NCI-H2107 treated with DMSO at 0.1 percent for 48 hours (cell line): ENCODE results near the gene UBE2L6.

Experiments used
- DNase-seq: peaks from one replicate; lab custom pipeline; 2025; ENCODE audit not compliant: unreplicated experiment; lab: John Stamatoyannopoulos, UW

UBE2L6 gene

GRCh38 chr11:57530596-57531507, 36.6 kb downstream of the UBE2L6 start, which contains the start of gene TIMM10:
Gene TIMM10 (minus strand): TSS chr11:57530754. CDS start chr11:57530189, 565 bp downstream.
- peak; percentile 98 for DNase-seq

GRCh38 chr11:57530215-57530595, 37.3 kb downstream of the UBE2L6 start:
- DNase-seq: no peak

- DNase-seq: no peak
Observed at GRCh38 chr11:57529012-57529411, 38.5 kb downstream of the UBE2L6 start.

- DNase-seq: peak; percentile 73
Observed at GRCh38 chr11:57527056-57527631, 40.3 kb downstream of the UBE2L6 start.

GRCh38 chr11:57523419-57523818, 44.1 kb downstream of the UBE2L6 start:
- no peak for DNase-seq

- no peak for DNase-seq
Observed at GRCh38 chr11:57521116-57521515, 46.4 kb downstream of the UBE2L6 start.

GRCh38 chr11:57516061-57516443, 51.4 kb downstream of the UBE2L6 start:
- DNase-seq: no peak

- DNase-seq: peak; percentile 23
Observed at GRCh38 chr11:57515332-57516060, 52.0 kb downstream of the UBE2L6 start, which contains the start of gene SLC43A1. Gene SLC43A1 (minus strand): TSS chr11:57515702. CDS start chr11:57514111, 1,591 bp downstream.

GRCh38 chr11:57514538-57515331, 52.7 kb downstream of the UBE2L6 start:
- no peak for DNase-seq

GRCh38 chr11:57513911-57514537, 53.4 kb downstream of the UBE2L6 start:
- DNase-seq: peak; percentile 20

- no peak for DNase-seq
Observed at GRCh38 chr11:57513452-57513795, 54.0 kb downstream of the UBE2L6 start.

GRCh38 chr11:57512646-57513451, 54.6 kb downstream of the UBE2L6 start:
- no peak for DNase-seq

- DNase-seq: no peak
Observed at GRCh38 chr11:57511741-57512430, 55.6 kb downstream of the UBE2L6 start.

- no peak for DNase-seq
Observed at GRCh38 chr11:57508341-57509170, 58.9 kb downstream of the UBE2L6 start.

- DNase-seq: no peak
Observed at GRCh38 chr11:57506522-57506921, 61.0 kb downstream of the UBE2L6 start.

GRCh38 chr11:57504511-57504910, 63.0 kb downstream of the UBE2L6 start:
- DNase-seq: no peak

- DNase-seq: no peak
Observed at GRCh38 chr11:57502870-57503269, 64.6 kb downstream of the UBE2L6 start.

- DNase-seq: no peak
Observed at GRCh38 chr11:57502376-57502775, 65.1 kb downstream of the UBE2L6 start.
